ENCODE data around the gene ANAPC1. TPM values are rescaled to one million over a fixed set of nuclear protein-coding genes. Genes with fewer than 3 reads are reported as not detected.
"Not testable (repeated sequence)": the region's sequence is repeated elsewhere in the genome, so short reads cannot be mapped to it uniquely, and the experiment has no call there.

Gene ANAPC1
- total RNA-seq, 1 donor from 2014 or later, result 54.0 TPM

GRCh38 chr2:111917106-111917505 is 33.1 kb upstream of the ANAPC1 start:
- no peak for TF ChIP-seq CTCF (IDR thresholded peaks at IDR 0.05; ENCODE audit: unreplicated experiment)
- no peak for DNase-seq (ENCODE audit: low spot score in 2 of 2, unreplicated experiment in 2 of 2)
- H3K9me3 Mint-ChIP-seq, result no peaks in the 10 kb centered on the region
- H3K27ac Mint-ChIP-seq, result peak overlapping the region; percentile 93
- no peaks in the 10 kb centered on the region for H3K27me3 Mint-ChIP-seq (ENCODE audit: low read depth)
- H3K4me1 Mint-ChIP-seq, result peaks cover 38% of the 10 kb centered on the region
- no peak overlapping the region for H3K4me3 Mint-ChIP-seq
- H3K36me3 Mint-ChIP-seq, result no peaks in the 10 kb centered on the region

GRCh38 chr2:111912547-111912946 is 28.6 kb upstream of the ANAPC1 start:
- H3K27me3 Mint-ChIP-seq (ENCODE audit: low read depth), result no peaks in the 10 kb centered on the region
- no peak for TF ChIP-seq CTCF (IDR thresholded peaks at IDR 0.05; ENCODE audit: unreplicated experiment)
- no peak for DNase-seq (ENCODE audit: low spot score in 2 of 2, unreplicated experiment in 2 of 2)
- peak overlapping the region; percentile 16 for H3K27ac Mint-ChIP-seq
- H3K36me3 Mint-ChIP-seq, result no peaks in the 10 kb centered on the region
- no peak overlapping the region for H3K4me3 Mint-ChIP-seq
- no peaks in the 10 kb centered on the region for H3K9me3 Mint-ChIP-seq
- peaks cover 37% of the 10 kb centered on the region for H3K4me1 Mint-ChIP-seq

GRCh38 chr2:111911295-111911977 is 27.4 kb upstream of the ANAPC1 start:
- peak overlapping the region; percentile 21 for H3K27ac Mint-ChIP-seq
- not testable (repeated sequence) for DNase-seq (ENCODE audit: low spot score in 2 of 2, unreplicated experiment in 2 of 2); H3K36me3 Mint-ChIP-seq; H3K9me3 Mint-ChIP-seq; H3K27me3 Mint-ChIP-seq (ENCODE audit: low read depth); H3K4me3 Mint-ChIP-seq
- peaks cover 36% of the 10 kb centered on the region for H3K4me1 Mint-ChIP-seq

GRCh38 chr2:111910609-111911277 is 26.8 kb upstream of the ANAPC1 start:
- H3K27me3 Mint-ChIP-seq (ENCODE audit: low read depth), result no peaks in the 10 kb centered on the region
- H3K9me3 Mint-ChIP-seq, result no peaks in the 10 kb centered on the region
- peaks cover 43% of the 10 kb centered on the region for H3K4me1 Mint-ChIP-seq
- H3K4me3 Mint-ChIP-seq, result no peak overlapping the region
- H3K36me3 Mint-ChIP-seq, result no peaks in the 10 kb centered on the region
- TF ChIP-seq CTCF (IDR thresholded peaks at IDR 0.05; ENCODE audit: unreplicated experiment), result no peak
- H3K27ac Mint-ChIP-seq, result peak overlapping the region; percentile 64
- no peak for DNase-seq (ENCODE audit: low spot score in 2 of 2, unreplicated experiment in 2 of 2)

GRCh38 chr2:111909997-111910396 is 26.0 kb upstream of the ANAPC1 start:
- H3K36me3 Mint-ChIP-seq; H3K4me3 Mint-ChIP-seq; H3K27me3 Mint-ChIP-seq (ENCODE audit: low read depth); H3K9me3 Mint-ChIP-seq; DNase-seq (ENCODE audit: low spot score in 2 of 2, unreplicated experiment in 2 of 2): not testable (repeated sequence)
- H3K4me1 Mint-ChIP-seq, result peaks cover 46% of the 10 kb centered on the region
- H3K27ac Mint-ChIP-seq, result peak overlapping the region; percentile 88

- Mint-ChIP-seq H3K36me3 (no peaks in the 10 kb centered on the region), H3K27me3 (ENCODE audit: low read depth) (no peaks in the 10 kb centered on the region), H3K4me3 (no peak overlapping the region), H3K9me3 (no peaks in the 10 kb centered on the region), H3K27ac (peak overlapping the region; percentile 88), H3K4me1 (peaks cover 46% of the 10 kb centered on the region)
- no peak for TF ChIP-seq CTCF (IDR thresholded peaks at IDR 0.05; ENCODE audit: unreplicated experiment)
- DNase-seq (ENCODE audit: low spot score in 2 of 2, unreplicated experiment in 2 of 2), result no peak
Measured at GRCh38 chr2:111909079-111909478, 25.1 kb upstream of the ANAPC1 start.
